HG02642 (cell line): ENCODE data around the gene ADAM33.

Source experiments
- ATAC-seq: cut with Tn5 transposase; IDR thresholded peaks from one replicate; pipeline ENCODE4 v1.9.1; 2021; ENCODE audit warnings: mild to moderate bottlenecking; ENCODE audit not compliant: unreplicated experiment, poor library complexity

ADAM33 gene

DNA sequence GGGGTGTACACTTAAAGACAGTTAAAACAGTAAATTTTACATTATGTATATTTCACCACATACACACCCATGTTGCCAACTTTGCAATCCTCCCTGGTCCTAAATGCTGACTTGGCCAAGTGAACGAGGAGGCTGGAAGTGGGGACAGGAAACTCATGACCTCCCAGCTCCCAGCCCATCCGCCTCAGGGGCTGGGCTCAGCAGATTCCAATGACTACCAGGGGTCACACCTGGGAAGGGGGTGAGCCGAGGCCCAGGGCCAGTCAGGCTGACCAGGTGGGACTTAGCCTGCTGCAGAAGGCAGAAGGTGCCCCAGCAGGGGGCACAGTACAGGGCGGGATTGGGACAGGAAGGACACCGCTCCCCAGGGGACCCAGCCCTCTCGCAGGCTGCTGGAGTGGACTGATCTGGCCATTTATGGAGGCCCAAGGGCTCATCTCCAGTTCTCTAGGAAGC is 28.2 kb upstream of the ADAM33 start:
- ATAC-seq, result no peak

DNA sequence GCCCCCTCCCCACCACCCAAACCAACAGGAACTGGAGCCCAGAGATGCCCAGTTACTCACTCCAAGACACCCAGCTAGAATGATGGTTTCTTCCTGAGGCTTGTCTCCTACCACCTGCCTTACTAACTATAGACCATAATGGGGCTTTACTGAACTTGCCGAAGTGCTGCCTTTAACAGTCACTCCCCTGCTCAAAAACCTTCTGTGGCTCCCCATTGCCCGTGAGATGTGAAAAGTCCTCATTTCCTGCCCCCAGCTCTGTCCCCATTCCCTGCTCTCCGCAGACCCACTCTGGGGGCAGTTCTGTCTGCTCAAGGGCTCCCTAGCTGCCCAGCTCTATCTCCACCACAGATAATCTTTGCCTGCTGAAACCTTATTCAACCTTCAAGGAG is 25.7 kb upstream of the ADAM33 start:
- ATAC-seq, result no peak

GRCh38 chr20:3706774-3707507 is 25.1 kb upstream of the ADAM33 start:
- ATAC-seq, result no peak

- no peak for ATAC-seq
Observed at GRCh38 chr20:3705970-3706739, 24.3 kb upstream of the ADAM33 start.

DNA sequence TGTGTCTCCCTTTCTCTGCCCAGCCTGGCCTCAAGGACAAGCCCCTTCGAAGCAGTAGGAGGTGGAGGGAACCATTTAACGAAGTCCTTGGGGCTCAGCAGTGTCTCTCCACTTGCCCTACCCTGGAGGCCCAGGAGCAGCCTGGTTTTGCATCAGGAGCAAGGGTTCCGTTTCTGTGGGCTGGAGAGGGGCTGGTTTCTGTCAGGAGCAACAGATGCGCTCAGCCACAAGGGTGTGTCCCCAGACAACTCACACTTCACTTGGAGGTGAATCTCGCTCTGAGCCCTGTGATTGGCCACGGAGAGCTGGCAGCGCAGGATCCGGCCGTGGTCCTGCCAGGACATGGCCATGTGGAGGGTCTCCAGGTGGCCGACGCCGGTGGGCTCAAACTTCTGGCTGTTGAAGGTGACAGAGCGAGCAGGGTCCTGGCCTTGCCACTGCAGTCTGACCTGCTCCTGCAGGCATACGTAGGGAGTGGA is 23.7 kb upstream of the ADAM33 start:
- ATAC-seq, result no peak

GRCh38 chr20:3704087-3704486 is 22.3 kb upstream of the ADAM33 start:
- ATAC-seq, result no peak

DNA sequence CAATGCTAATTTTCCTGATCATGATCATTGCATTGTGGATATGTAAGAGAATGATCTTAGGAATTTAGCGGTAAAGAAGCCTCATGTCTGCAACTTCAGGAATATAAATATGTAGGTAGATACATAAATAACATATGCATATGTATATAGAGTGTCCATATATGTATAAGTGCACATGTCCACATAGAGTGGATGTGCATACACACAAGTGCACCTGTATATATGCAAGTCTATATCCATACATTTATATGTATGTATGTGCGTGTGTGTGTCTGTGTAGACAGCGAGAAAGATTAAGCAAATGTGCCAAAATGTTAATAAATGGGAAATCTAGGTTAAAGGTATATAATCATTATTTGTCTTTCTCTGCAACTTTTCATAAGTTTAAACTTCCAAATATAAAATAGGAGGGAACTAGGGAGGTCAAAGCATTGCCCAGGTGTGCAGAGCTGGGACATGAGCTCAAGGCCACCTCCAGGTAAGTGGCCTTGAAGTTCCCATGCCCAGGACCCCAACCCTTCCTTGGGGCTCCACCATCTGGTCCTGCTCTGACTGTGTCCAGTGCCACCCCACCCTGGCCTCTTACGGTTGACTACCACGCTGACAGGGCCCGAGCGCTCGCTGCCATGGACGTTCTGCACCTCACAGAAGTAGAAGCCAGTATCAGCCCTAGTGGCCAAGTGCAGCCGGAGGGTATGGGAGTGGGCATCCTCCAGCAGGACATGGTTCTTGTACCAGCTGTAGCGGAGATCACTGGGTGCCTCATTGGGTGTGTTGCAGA is 21.0 kb upstream of the ADAM33 start:
- ATAC-seq, result no peak

DNA sequence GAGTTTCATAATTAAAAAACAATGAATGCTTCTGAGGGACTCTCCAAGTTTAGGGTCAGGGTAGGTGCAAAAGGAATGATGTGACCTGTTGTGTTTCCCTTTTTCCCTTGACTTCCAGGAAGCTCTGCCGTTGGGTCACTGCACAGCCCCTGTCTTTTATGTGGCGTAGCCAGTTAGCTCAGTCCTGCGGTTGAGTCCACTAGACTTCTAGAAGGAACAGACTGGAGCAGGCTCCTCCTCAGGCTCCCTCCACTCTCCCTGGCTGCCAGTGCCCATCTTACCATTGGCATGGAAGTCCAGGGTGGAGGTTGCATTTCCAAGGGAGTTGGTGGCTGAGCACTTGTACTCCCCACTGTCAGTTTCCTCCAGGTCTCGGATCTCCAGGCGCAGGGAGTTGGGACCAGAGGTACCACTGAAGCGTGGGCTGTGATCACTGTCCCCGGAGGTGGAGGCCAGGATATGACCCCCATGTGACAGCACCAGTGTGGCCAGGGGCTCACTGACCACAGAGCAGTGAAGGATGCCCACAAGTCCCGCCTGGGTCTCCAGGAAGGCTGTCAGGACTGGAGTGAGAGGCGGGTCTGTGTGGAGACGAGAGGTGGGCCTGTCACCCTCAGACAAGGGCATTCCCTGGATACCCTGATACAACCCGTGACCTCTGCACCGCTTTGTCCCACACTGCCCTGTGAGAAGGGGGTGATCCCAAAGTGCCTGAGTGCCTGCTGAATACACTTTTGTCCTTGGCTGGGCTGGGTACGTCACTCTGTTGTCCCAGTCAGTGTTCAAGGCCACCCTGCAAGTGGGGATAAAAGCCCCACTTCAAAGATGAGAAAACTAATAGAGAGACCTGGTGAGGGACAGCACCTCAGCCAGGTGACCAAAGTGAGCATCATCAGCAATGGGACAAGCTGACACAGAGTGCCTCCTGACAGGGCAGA is 19.5 kb upstream of the ADAM33 start:
- ATAC-seq, result no peak

DNA sequence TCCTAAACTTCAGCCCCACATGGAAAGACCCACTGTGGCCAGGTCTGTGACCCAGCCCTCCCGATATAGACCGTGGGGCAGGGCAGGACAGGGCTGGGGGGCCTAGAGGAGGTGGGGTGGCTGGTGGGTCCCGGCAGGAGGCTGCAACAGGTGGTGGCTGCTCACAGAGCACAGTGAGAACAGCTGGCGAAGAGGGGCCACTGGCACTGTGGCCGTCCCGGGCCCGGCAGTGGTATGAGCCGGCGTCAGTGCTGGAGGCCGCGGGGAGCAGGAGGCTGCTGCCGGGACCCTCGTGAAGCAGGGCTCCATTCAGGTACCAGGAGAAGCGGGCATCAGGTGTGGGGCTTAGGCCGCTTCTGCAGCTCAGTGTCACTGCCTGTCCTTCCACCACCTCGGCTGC is 17.2 kb upstream of the ADAM33 start:
- no peak for ATAC-seq

DNA sequence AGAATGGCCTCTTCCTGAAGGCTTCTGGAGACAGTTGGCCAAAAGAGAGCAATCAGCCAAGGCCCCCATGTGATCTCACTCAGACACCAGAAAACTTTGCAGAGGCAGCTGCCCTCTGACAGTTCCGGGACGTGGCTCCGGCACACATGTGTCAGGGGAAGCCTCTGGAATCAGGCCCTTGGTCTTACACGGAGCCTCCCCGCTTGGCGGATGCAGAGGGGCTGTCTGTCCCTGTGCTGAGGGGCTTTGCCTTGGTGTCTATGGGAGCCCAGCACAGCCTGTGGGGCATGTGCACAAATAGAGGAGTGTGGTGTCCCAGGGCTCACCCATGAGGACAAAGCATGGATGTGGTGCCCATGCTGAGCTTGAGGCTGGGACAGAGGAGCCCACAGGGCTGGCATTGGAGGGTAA is 16.8 kb upstream of the ADAM33 start:
- no peak for ATAC-seq

GRCh38 chr20:3697588-3698305 is 15.9 kb upstream of the ADAM33 start:
- ATAC-seq, result no peak

DNA sequence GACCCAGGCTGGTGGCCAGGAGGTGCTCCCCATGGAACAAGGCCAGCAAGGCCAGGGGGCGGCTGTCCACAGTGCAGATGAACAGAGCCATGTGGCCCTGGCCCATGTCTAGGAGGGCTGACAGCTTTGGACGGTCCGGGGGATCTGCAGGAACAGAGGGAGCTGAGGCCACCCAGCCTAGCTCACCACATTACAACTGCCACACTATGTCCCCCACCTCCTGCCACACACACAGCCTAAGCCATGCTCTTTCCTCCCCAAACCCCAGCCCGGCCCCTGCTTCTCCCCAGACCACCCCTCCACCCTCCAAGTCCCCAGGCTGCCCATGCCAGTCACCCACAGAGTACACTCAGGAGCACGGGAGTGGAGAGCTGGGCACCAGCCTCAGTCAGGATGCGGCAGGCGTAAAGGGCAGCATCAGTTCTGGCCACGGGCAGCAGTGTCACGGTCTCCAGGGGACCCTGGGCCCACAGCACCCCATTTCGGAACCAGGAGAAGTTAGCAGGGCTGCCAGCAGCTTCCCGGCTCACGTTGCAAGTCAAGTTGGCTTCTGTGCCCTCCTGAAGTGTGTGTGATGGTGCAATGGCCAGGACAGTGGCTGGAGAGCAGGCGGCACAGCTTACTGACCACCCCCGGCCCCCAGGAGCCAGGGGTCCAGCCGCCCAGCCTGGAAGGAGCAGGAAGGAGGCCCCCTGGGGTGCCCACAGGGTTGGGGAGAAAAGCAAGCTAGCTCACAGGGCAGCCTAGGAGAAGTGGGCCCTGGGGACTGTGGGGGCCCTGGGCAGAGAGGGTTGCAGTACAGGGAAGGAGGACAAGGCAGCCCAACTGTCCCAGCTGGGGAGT is 15.2 kb upstream of the ADAM33 start:
- no peak for ATAC-seq

DNA sequence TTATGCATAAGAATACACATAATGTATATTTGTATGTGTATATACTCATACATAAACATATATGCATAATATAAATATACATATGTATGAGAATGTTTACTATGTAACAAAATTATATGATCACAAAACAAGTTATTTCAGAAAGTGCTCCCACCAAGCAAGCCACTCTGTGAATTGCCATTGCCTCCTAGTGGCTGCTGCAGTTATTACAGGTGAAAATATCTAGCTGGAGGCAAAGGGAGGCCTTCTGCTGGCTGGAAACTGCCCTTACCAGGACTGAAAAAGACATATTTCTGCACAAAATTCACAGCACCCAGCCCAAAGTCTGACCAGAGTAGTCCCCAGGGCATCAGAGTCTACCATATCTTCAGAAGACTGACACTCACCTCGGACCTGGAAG is 14.4 kb upstream of the ADAM33 start:
- ATAC-seq, result no peak

GRCh38 chr20:3694864-3695263 is 13.1 kb upstream of the ADAM33 start:
- no peak for ATAC-seq

DNA sequence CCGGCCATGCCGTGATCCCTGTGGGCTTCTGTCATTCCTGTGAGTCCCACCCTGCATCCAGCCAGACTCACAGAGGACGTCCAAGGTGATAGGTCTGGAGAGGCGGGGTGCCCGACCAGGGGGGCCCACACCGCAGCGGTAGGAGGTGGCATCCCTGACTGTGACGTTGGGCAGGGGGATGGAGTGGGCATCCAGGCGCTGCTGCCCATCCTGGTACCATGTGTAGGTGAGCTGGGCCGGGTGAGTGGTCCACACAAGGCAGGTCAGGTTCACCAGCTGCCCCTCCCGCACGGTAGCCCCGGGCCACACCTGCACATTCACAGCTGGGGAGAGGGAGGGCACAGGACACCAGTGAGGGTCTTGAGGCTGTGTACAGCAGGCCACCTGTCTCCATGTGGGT is 11.6 kb upstream of the ADAM33 start:
- ATAC-seq, result no peak

DNA sequence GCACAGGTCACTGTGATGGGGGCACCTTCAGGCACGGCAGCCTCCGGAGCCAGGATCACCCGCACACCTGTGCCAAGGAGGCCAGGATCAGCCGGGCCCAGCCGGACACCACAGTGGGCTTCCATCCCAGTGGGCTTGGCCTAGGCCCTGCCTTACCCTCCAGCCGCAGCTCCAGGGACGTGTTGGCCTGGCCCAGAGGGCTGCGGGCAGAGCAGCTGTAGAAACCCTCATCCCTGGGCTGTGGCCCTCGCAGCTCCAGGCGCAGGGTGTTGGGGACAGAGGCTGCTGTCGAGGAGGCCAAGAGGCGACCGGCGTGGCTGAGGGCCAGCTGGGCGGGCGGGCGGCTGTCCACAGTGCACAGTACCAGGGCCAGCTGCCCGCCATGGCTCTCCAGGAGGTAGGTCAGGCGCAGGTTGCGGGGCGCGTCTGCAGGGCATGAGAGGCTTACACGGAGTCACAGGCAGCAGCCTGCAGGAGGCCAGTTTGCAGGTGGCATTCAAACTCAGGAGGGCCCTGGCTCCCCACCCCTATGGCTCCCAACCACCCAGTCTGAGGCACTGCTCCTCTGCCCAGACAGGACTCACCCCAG is 11.0 kb upstream of the ADAM33 start:
- ATAC-seq, result no peak

DNA sequence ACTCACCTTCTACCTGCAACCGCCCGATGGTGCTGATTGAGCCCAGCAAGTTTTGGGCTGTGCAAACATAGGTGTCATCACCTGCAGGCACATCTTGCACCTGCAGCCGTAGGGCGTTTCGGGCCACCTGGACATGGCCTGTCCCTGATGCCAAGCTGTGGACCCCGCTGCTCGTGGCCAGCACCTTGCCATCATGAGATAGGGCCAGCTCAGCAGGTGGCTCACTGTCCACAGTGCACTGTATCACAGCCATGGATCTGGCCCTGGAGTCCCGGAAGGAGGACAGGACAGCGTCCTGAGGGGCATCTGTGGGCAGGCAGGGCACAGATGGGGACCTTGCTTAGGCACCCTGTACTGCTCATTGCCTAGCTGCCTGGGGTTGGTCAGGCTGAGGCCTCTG is 10.1 kb upstream of the ADAM33 start:
- no peak for ATAC-seq

- no peak for ATAC-seq
Observed at GRCh38 chr20:3691306-3691705, 9.5 kb upstream of the ADAM33 start.
